Measurements from ENCODE around the gene COL18A1.
"Not testable (repeated sequence)": the region's sequence is repeated elsewhere in the genome, so short reads cannot be mapped to it uniquely, and the experiment has no call there.

COL18A1 gene

GRCh38 chr21:45516671-45517151 lies 111.7 kb downstream of the COL18A1 start:
- H3K9me3 ChIP-seq (ENCODE audit: control insufficient read depth, insufficient read depth, low read length) = peaks cover 19% of the 10 kb centered on the region; the same call in 1 of the 2 replicates
- 0 out of 2 replicates have a peak, but pooled peaks cover 4% of the 10 kb centered on the region for H3K36me3 ChIP-seq (ENCODE audit: insufficient read depth, low read length)
- no peaks in the 10 kb centered on the region for H3K4me1 ChIP-seq (ENCODE audit: insufficient read depth, low read length)
- H3K9ac ChIP-seq (ENCODE audit: low read depth, low read length) = no peak overlapping the region

- Histone ChIP-seq H3K9me3 (ENCODE audit: control insufficient read depth, insufficient read depth, low read length) (peaks cover 24% of the 10 kb centered on the region; the same call in 1 of the 2 replicates), H3K4me1 (ENCODE audit: insufficient read depth, low read length) (no peaks in the 10 kb centered on the region), H3K36me3 (ENCODE audit: insufficient read depth, low read length) (0 out of 2 replicates have a peak, but pooled peaks cover 5% of the 10 kb centered on the region), H3K9ac (ENCODE audit: low read depth, low read length) (no peak overlapping the region)
These were observed 112.5 kb downstream of the COL18A1 start for GRCh38 chr21:45517249-45518065.

GRCh38 chr21:45518742-45519141 lies 113.8 kb downstream of the COL18A1 start:
- Histone ChIP-seq H3K9me3 (ENCODE audit: control insufficient read depth, insufficient read depth, low read length) (peaks cover 24% of the 10 kb centered on the region; the same call in 1 of the 2 replicates), H3K4me1 (ENCODE audit: insufficient read depth, low read length) (no peaks in the 10 kb centered on the region), H3K36me3 (ENCODE audit: insufficient read depth, low read length) (peaks cover 8% of the 10 kb centered on the region; the same call in 1 of the 2 replicates), H3K9ac (ENCODE audit: low read depth, low read length) (no peak overlapping the region)

- Histone ChIP-seq H3K4me1 (ENCODE audit: insufficient read depth, low read length) (no peaks in the 10 kb centered on the region), H3K9ac (ENCODE audit: low read depth, low read length) (no peak overlapping the region), H3K9me3 (ENCODE audit: control insufficient read depth, insufficient read depth, low read length) (peaks cover 24% of the 10 kb centered on the region; the same call in 1 of the 2 replicates), H3K36me3 (ENCODE audit: insufficient read depth, low read length) (peaks cover 8% of the 10 kb centered on the region; the same call in 1 of the 2 replicates)
These were observed 114.2 kb downstream of the COL18A1 start for GRCh38 chr21:45519182-45519581.

GRCh38 chr21:45521241-45521640 lies 116.3 kb downstream of the COL18A1 start:
- Histone ChIP-seq H3K36me3 (ENCODE audit: insufficient read depth, low read length) (peaks cover 7% of the 10 kb centered on the region; the same call in 1 of the 2 replicates), H3K9me3 (ENCODE audit: control insufficient read depth, insufficient read depth, low read length) (peaks cover 24% of the 10 kb centered on the region; the same call in 1 of the 2 replicates), H3K9ac (ENCODE audit: low read depth, low read length) (no peak overlapping the region), H3K4me1 (ENCODE audit: insufficient read depth, low read length) (no peaks in the 10 kb centered on the region)

- Histone ChIP-seq H3K9ac (ENCODE audit: low read depth, low read length) (no peak overlapping the region), H3K36me3 (ENCODE audit: insufficient read depth, low read length) (peaks cover 7% of the 10 kb centered on the region; the same call in 1 of the 2 replicates), H3K9me3 (ENCODE audit: control insufficient read depth, insufficient read depth, low read length) (peaks cover 24% of the 10 kb centered on the region; the same call in 1 of the 2 replicates), H3K4me1 (ENCODE audit: insufficient read depth, low read length) (no peaks in the 10 kb centered on the region)
These were observed 117.4 kb downstream of the COL18A1 start for GRCh38 chr21:45522381-45522780.

GRCh38 chr21:45522986-45523385 lies 118.0 kb downstream of the COL18A1 start:
- Histone ChIP-seq H3K36me3 (ENCODE audit: insufficient read depth, low read length) (peaks cover 7% of the 10 kb centered on the region; the same call in 1 of the 2 replicates), H3K9ac (ENCODE audit: low read depth, low read length) (no peak overlapping the region), H3K9me3 (ENCODE audit: control insufficient read depth, insufficient read depth, low read length) (peaks cover 24% of the 10 kb centered on the region; the same call in 1 of the 2 replicates), H3K4me1 (ENCODE audit: insufficient read depth, low read length) (no peaks in the 10 kb centered on the region)

- no peaks in the 10 kb centered on the region for H3K4me1 ChIP-seq (ENCODE audit: insufficient read depth, low read length)
- peaks cover 21% of the 10 kb centered on the region; the same call in 1 of the 2 replicates for H3K9me3 ChIP-seq (ENCODE audit: control insufficient read depth, insufficient read depth, low read length)
- peaks cover 7% of the 10 kb centered on the region; the same call in 1 of the 2 replicates for H3K36me3 ChIP-seq (ENCODE audit: insufficient read depth, low read length)
- H3K9ac ChIP-seq (ENCODE audit: low read depth, low read length) = no peak overlapping the region
These were observed 118.6 kb downstream of the COL18A1 start for GRCh38 chr21:45523411-45524101.

GRCh38 chr21:45524756-45525152 lies 119.8 kb downstream of the COL18A1 start:
- Histone ChIP-seq H3K9ac (ENCODE audit: low read depth, low read length) (no peak overlapping the region), H3K4me1 (ENCODE audit: insufficient read depth, low read length) (no peaks in the 10 kb centered on the region), H3K36me3 (ENCODE audit: insufficient read depth, low read length) (peaks cover 7% of the 10 kb centered on the region; the same call in 1 of the 2 replicates), H3K9me3 (ENCODE audit: control insufficient read depth, insufficient read depth, low read length) (peaks cover 17% of the 10 kb centered on the region; the same call in 1 of the 2 replicates)

- H3K9me3 ChIP-seq (ENCODE audit: control insufficient read depth, insufficient read depth, low read length) = peaks cover 16% of the 10 kb centered on the region; the same call in 1 of the 2 replicates
- no peak overlapping the region for H3K9ac ChIP-seq (ENCODE audit: low read depth, low read length)
- H3K36me3 ChIP-seq (ENCODE audit: insufficient read depth, low read length) = peaks cover 7% of the 10 kb centered on the region
- H3K4me1 ChIP-seq (ENCODE audit: insufficient read depth, low read length) = no peaks in the 10 kb centered on the region
These were observed 120.4 kb downstream of the COL18A1 start for GRCh38 chr21:45525153-45525909.

- H3K9me3 ChIP-seq (ENCODE audit: control insufficient read depth, insufficient read depth, low read length) = peaks cover 14% of the 10 kb centered on the region; the same call in 1 of the 2 replicates
- H3K4me1 ChIP-seq (ENCODE audit: insufficient read depth, low read length) = no peaks in the 10 kb centered on the region
- peaks cover 7% of the 10 kb centered on the region for H3K36me3 ChIP-seq (ENCODE audit: insufficient read depth, low read length)
- H3K9ac ChIP-seq (ENCODE audit: low read depth, low read length) = no peak overlapping the region
These were observed 120.9 kb downstream of the COL18A1 start for GRCh38 chr21:45525910-45526306.

- H3K9ac ChIP-seq (ENCODE audit: low read depth, low read length); H3K4me1 ChIP-seq (ENCODE audit: insufficient read depth, low read length); H3K36me3 ChIP-seq (ENCODE audit: insufficient read depth, low read length); H3K9me3 ChIP-seq (ENCODE audit: control insufficient read depth, insufficient read depth, low read length): not testable (repeated sequence)
These were observed 122.4 kb downstream of the COL18A1 start for GRCh38 chr21:45527151-45527999.

GRCh38 chr21:45528028-45528705 lies 123.2 kb downstream of the COL18A1 start:
- H3K4me1 ChIP-seq (ENCODE audit: insufficient read depth, low read length) = no peaks in the 10 kb centered on the region
- no peak overlapping the region for H3K9ac ChIP-seq (ENCODE audit: low read depth, low read length)
- H3K36me3 ChIP-seq (ENCODE audit: insufficient read depth, low read length) = peaks cover 3% of the 10 kb centered on the region; the same call in 1 of the 2 replicates
- no peaks in the 10 kb centered on the region for H3K9me3 ChIP-seq (ENCODE audit: control insufficient read depth, insufficient read depth, low read length)
